Thyroid gland (tissue), 4 donors: ENCODE measurements around the gene NT5C1A. TPM values are rescaled to one million over a fixed set of nuclear protein-coding genes. Genes with fewer than 3 reads are reported as not detected.
A peak's percentile ranks its signal among the peaks of the same experiment; 100 is the strongest.

Source experiments
- DNase-seq, 2 donors: peaks; one replicate each; pipeline ENCODE4 v3.0.0-alpha.2; 2019
- H3K27ac ChIP-seq, 3 donors: fragments of 200-600 bp; sonication (generic); 1 replicate in 2 of 3; 2 replicates in 1 of 3; pipeline ENCODE4 v1.5.1; 2016 to 2019; ENCODE audit warnings: mild to moderate bottlenecking in 1 of 3, moderate library complexity in 1 of 3
- H3K27me3 ChIP-seq: fragments of 200-600 bp; sonication (generic); one replicate; pipeline ENCODE4 v1.5.1; 2019
- H3K36me3 ChIP-seq, 2 donors: fragments of 200-600 bp; sonication (generic); one replicate each; pipeline ENCODE4 v1.5.1; 2016 to 2019
- H3K4me1 ChIP-seq, 2 donors: fragments of 200-600 bp; sonication (generic); one replicate each; pipeline ENCODE4 v1.5.1; 2017 to 2019
- H3K4me3 ChIP-seq, 3 donors: fragments of 200-600 bp; sonication (generic); replicated peaks in 1 of 3; 1 replicate in 2 of 3; 2 replicates in 1 of 3; pipeline ENCODE4 v1.5.1; 2016; ENCODE audit warnings: mild to moderate bottlenecking in 1 of 3
- H3K9me3 ChIP-seq: fragments of 200-600 bp; sonication (generic); one replicate; pipeline ENCODE4 v1.5.1; 2017
- CTCF ChIP-seq, 6 experiments: fragments of 200-600 bp in 3 of 6; fragments of 450-650 bp in 3 of 6; sonication (generic) in 3 of 6; IDR thresholded peaks; one replicate each; pipeline ENCODE4 v1.5.1; 2016 to 2019; ENCODE audit warnings: antibody characterized with exemption in 6 of 6, mild to moderate bottlenecking in 2 of 6, inconsistent platforms in 1 of 6, moderate library complexity in 1 of 6
- POLR2A ChIP-seq, 2 donors: fragments of 450-650 bp; IDR thresholded peaks; one replicate each; pipeline ENCODE4 v1.6.1; 2017; ENCODE audit warnings: antibody characterized with exemption in 2 of 2, mild to moderate bottlenecking in 2 of 2, moderate library complexity in 1 of 2
- WGBS, 2 donors: methylation state at CpG; one replicate each; pipeline ENCODE4 v1.1.5; 2017; 5-methylcytosine and 5-hydroxymethylcytosine counted together
- intact Hi-C: fragments of 100-400 bp; cut with DNase I; formaldehyde crosslinking; loops from one replicate; pipeline ENCODE4 v1.15.1; 2023
- total RNA-seq, 4 donors: library from RNA; depleted of rRNA; stranded (reverse); fragments of >200 nt; gene quantifications; one replicate each; pipeline ENCODE4 v1.2.3, GENCODE V29; 2016

NT5C1A gene
- total RNA-seq, 4 donors from 2014 or later = 0.33 to 0.73 TPM; not detected in 2

GRCh38 chr1:39643705-39644104 is 28.2 kb downstream of the NT5C1A start:
- Histone ChIP-seq H3K4me1 (peaks cover 0 to 12% of the 10 kb centered on the region in 2 donors), H3K4me3 (no peak overlapping the region), H3K27me3 (no peaks in the 10 kb centered on the region), H3K9me3 (no peaks in the 10 kb centered on the region), H3K36me3 (no peaks in the 10 kb centered on the region), H3K27ac (no peak overlapping the region)
- DNase-seq = no peak
- WGBS, 2 donors = 88 to 89% methylated on average over 3 of the region's 3 CpGs
- intact Hi-C loops = no loop called here
- TF ChIP-seq CTCF (IDR thresholded peaks at IDR 0.05) (no peak), POLR2A (IDR thresholded peaks at IDR 0.05) (no peak)

GRCh38 chr1:39642796-39643195 is 29.1 kb downstream of the NT5C1A start:
- H3K27ac ChIP-seq = no peak overlapping the region
- WGBS, 2 donors = 68 to 73% methylated on average over 4 of the region's 4 CpGs
- intact Hi-C loops = no loop called here
- H3K36me3 ChIP-seq = no peaks in the 10 kb centered on the region
- TF ChIP-seq POLR2A (IDR thresholded peaks at IDR 0.05) (no peak), CTCF (IDR thresholded peaks at IDR 0.05) (no peak)
- H3K9me3 ChIP-seq = no peaks in the 10 kb centered on the region
- no peak for DNase-seq
- no peaks in the 10 kb centered on the region for H3K27me3 ChIP-seq
- peaks cover 0 to 12% of the 10 kb centered on the region in 2 donors for H3K4me1 ChIP-seq
- no peak overlapping the region for H3K4me3 ChIP-seq

- H3K9me3 ChIP-seq = no peaks in the 10 kb centered on the region
- no peak overlapping the region for H3K4me3 ChIP-seq
- H3K4me1 ChIP-seq = peaks cover 0 to 12% of the 10 kb centered on the region in 2 donors
- WGBS, 2 donors = 93 to 97% methylated on average over 4 to 8 of the region's 8 CpGs
- no peak for DNase-seq
- H3K36me3 ChIP-seq = no peaks in the 10 kb centered on the region
- H3K27ac ChIP-seq = no peak overlapping the region
- no peaks in the 10 kb centered on the region for H3K27me3 ChIP-seq
- TF ChIP-seq CTCF (IDR thresholded peaks at IDR 0.05) (no peak), POLR2A (IDR thresholded peaks at IDR 0.05) (no peak)
- intact Hi-C loops = no loop called here
These were observed 31.0 kb downstream of the NT5C1A start for GRCh38 chr1:39640861-39641260.

- Histone ChIP-seq H3K4me1 (peaks cover 0 to 12% of the 10 kb centered on the region in 2 donors), H3K9me3 (no peaks in the 10 kb centered on the region), H3K4me3 (peak within 1 kb of the TSS in 1 of 3 donors; percentile 39), H3K36me3 (no peaks in the 10 kb centered on the region), H3K27me3 (no peaks in the 10 kb centered on the region), H3K27ac (peak within 1 kb of the TSS in 1 of 3 donors; percentile 57)
- TF ChIP-seq POLR2A (IDR thresholded peaks at IDR 0.05) (no peak), CTCF (IDR thresholded peaks at IDR 0.05) (peak in 1 of 6 experiments; percentile 27)
- 5% methylated on average over 15 of the region's 88 CpGs; no CpG with 5 or more reads in 1 of the 2 donors for WGBS, 2 donors
- intact Hi-C loops = no loop called here
- DNase-seq = peak; percentile 48 to 61
These were observed 32.4 kb downstream of the NT5C1A start, which contains the start of gene HEYL for GRCh38 chr1:39639305-39640130. Gene HEYL, minus strand, starts transcription at chr1:39639643. Its CDS starts 18 bp downstream, at chr1:39639625.

GRCh38 chr1:39638965-39639304 is 33.0 kb downstream of the NT5C1A start:
- peak overlapping the region in 1 of 3 donors; percentile 57 for H3K27ac ChIP-seq
- intact Hi-C loops = no loop called here
- no peaks in the 10 kb centered on the region for H3K27me3 ChIP-seq
- no peaks in the 10 kb centered on the region for H3K36me3 ChIP-seq
- H3K4me3 ChIP-seq = peak overlapping the region in 1 of 3 donors; percentile 39
- no peak for DNase-seq
- 78% methylated on average over 2 of the region's 3 CpGs for WGBS, 2 donors
- H3K4me1 ChIP-seq = peaks cover 0 to 12% of the 10 kb centered on the region in 2 donors
- no peaks in the 10 kb centered on the region for H3K9me3 ChIP-seq
- TF ChIP-seq POLR2A (IDR thresholded peaks at IDR 0.05) (no peak), CTCF (IDR thresholded peaks at IDR 0.05) (no peak)
